IPS-NIHi11 (cell line): ENCODE results near the gene UBA7.

Experiments used
- DNase-seq: peaks from one replicate; pipeline ENCODE4 v3.0.0; 2012; ENCODE audit warnings: mixed read lengths, low spot score

UBA7 gene

GRCh38 chr3:49805897-49806701, 7.7 kb downstream of the UBA7 start:
- peak; percentile 49 for DNase-seq

GRCh38 chr3:49805367-49805782, 8.4 kb downstream of the UBA7 start:
- no peak for DNase-seq

GRCh38 chr3:49804141-49805041, 9.4 kb downstream of the UBA7 start:
- DNase-seq: no peak

GRCh38 chr3:49803465-49804140, 10.2 kb downstream of the UBA7 start:
- peak; percentile 52 for DNase-seq

- peak; percentile 95 for DNase-seq
Observed at GRCh38 chr3:49802719-49803464, 10.9 kb downstream of the UBA7 start, which contains the start of gene INKA1. Gene INKA1, plus strand, starts transcription at chr3:49803261. Its CDS starts 132 bp downstream, at chr3:49803393.

- DNase-seq: no peak
Observed at GRCh38 chr3:49801160-49801559, 12.6 kb downstream of the UBA7 start.

GRCh38 chr3:49799761-49800160, 14.0 kb downstream of the UBA7 start, which contains the start of gene CDHR4:
Gene CDHR4, minus strand, starts transcription at chr3:49799873. Its CDS starts 61 bp downstream, at chr3:49799812.
- DNase-seq: no peak

GRCh38 chr3:49799105-49799504, 14.6 kb downstream of the UBA7 start:
- no peak for DNase-seq

GRCh38 chr3:49794926-49795905, 18.5 kb downstream of the UBA7 start:
- no peak for DNase-seq

- DNase-seq: no peak
Observed at GRCh38 chr3:49794431-49794830, 19.3 kb downstream of the UBA7 start.

GRCh38 chr3:49793486-49794085, 20.2 kb downstream of the UBA7 start:
- DNase-seq: no peak

GRCh38 chr3:49792371-49793150, 21.2 kb downstream of the UBA7 start:
- no peak for DNase-seq

GRCh38 chr3:49791571-49791970, 22.2 kb downstream of the UBA7 start:
- DNase-seq: no peak

- no peak for DNase-seq
Observed at GRCh38 chr3:49790626-49791411, 22.9 kb downstream of the UBA7 start.

GRCh38 chr3:49788056-49788455, 25.7 kb downstream of the UBA7 start:
- DNase-seq: no peak

- no peak for DNase-seq
Observed at GRCh38 chr3:49787536-49787935, 26.2 kb downstream of the UBA7 start.

GRCh38 chr3:49787182-49787464, 26.6 kb downstream of the UBA7 start:
- DNase-seq: no peak
